ENCODE results near the gene ZMAT5. TPM values are rescaled to one million over a fixed set of nuclear protein-coding genes. Genes with fewer than 3 reads are reported as not detected.

The ZMAT5 gene
- total RNA-seq, 2 experiments from 2014 or later = 19.2 to 25.1 TPM

DNA sequence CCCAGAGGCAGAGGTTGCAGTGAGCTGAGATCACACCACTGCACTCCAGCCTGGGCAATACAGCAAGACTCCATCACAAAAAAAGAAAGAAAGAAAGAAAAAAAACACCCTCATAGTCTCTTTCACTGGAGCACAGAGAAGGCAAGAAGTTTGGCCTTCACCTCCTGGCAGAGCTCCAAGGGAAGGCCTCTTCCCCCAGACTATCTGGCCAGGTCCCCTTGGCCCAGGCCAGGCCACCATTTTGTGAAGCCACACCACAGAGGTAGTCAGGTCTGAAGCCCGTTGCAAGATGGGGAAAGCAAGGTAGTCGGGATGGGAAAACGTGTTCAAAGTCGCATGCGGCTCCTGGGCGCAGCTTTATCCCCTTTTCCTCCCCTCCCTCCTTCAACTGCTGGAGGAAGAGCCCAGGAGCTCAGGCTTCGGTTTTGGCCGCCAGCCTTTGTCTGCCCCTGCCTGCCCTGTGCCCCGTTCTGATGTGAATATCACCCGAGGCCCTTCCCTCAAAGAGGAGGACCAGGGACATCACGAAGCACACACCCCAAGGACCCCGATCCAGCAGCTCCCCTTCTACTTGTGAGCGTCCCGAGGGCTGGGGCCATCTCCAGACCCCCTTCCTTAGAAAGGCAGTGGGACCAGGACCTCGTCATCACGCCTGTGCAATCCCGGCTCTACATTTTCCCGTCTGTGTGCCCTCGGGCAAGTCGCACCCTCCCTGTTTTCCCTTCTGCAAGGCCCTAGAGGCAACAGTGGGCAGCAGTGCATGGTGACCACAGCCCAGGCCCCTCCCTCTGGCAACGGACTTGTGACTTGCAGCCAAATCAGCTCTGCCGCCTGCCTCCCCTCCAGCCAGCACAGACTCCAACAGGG lies 29.3 kb downstream of the ZMAT5 start:
- Mint-ChIP-seq H3K9me3 (ENCODE audit: low read depth) (no peaks in the 10 kb centered on the region), H3K4me1 (no peaks in the 10 kb centered on the region), H3K27me3 (no peaks in the 10 kb centered on the region), H3K4me3 (no peak overlapping the region), H3K36me3 (ENCODE audit: low read depth) (peaks cover 2% of the 10 kb centered on the region), H3K27ac (no peak overlapping the region)
- ATAC-seq (no peak), DNase-seq (no peak)
- CTCF ChIA-PET = interaction anchor here (0.7 kb wide), 1 partner anchor 46 kb away, joined by 3 read pairs; no protein-coding TSS in a partner anchor
- intact Hi-C loops (cut with DNase I, micrococcal nuclease) = no loop called here
- POLR2A ChIA-PET = no interaction called here

DNA sequence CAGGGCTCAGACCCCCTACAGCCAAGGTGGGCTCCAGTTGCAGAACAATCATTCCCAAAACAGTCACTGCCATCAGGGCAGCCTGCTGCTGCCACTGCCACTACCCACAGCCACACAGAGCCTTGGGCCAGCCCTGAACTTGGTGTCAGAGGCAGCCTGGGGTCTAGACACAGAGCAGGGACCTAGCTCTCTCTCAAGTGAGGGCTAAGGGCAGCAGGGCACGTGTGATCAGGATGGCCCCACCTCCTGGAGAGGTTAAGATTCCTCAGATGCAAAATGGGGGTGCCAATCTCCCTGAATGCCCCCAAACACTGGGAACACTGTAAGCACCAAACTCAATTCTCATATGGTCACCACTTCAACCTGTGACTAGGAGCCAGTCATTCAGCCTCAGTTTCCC lies 31.4 kb downstream of the ZMAT5 start:
- intact Hi-C loops (cut with DNase I, micrococcal nuclease) = no loop called here
- Mint-ChIP-seq H3K4me1 (no peaks in the 10 kb centered on the region), H3K36me3 (ENCODE audit: low read depth) (no peaks in the 10 kb centered on the region), H3K27me3 (no peaks in the 10 kb centered on the region), H3K4me3 (no peak overlapping the region), H3K27ac (no peak overlapping the region), H3K9me3 (ENCODE audit: low read depth) (no peaks in the 10 kb centered on the region)
- ChIA-PET POLR2A (no interaction called here), CTCF (no interaction called here)
- no peak for DNase-seq
- no peak for ATAC-seq

DNA sequence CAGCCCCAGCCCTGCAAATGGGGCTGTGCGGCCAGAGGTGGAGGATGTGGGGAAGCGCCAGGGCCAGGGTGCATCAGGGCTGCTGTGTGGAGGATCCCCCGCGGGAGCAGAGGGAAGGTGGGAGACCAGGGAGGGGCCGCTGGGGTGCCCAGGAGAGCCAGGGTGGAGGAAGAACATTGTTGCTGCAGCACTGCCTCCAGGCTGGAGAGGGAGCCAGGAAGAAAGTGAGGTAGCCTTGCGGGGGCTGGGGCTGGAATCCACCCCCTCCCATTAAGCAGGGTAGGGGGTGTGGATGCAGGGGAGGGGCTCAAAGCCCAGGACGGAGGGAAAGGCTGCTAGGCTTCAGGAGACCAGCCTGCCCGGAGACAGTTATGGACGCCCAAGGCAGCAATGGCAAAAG lies 32.0 kb downstream of the ZMAT5 start:
- Mint-ChIP-seq H3K9me3 (ENCODE audit: low read depth) (no peaks in the 10 kb centered on the region), H3K4me3 (no peak overlapping the region), H3K27ac (no peak overlapping the region), H3K27me3 (no peaks in the 10 kb centered on the region), H3K36me3 (ENCODE audit: low read depth) (no peaks in the 10 kb centered on the region), H3K4me1 (no peaks in the 10 kb centered on the region)
- ATAC-seq (no peak), DNase-seq (no peak)
- ChIA-PET CTCF (no interaction called here), POLR2A (no interaction called here)
- intact Hi-C loops (cut with DNase I, micrococcal nuclease) = no loop called here

DNA sequence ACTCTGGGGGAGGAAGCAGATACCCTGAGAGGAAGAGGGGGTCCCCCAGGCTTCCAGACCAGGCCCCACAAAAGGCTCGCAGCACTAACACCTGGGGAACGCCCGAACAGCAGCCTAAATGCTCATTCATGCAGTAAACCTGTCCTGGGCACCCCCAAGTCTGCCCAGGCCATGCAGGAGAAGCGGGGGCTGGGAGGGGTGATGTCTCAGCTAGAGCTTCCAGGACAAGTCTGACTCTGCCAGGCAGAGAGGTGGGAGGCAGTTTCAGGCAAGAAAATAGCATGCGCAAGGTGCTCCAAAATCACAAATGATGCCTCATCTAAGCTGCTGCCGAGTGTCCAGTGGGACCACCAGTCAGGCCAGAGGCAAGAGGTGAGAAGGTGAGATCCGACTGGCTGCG lies 32.4 kb downstream of the ZMAT5 start:
- Mint-ChIP-seq H3K27ac (no peak overlapping the region), H3K9me3 (ENCODE audit: low read depth) (no peaks in the 10 kb centered on the region), H3K4me1 (no peaks in the 10 kb centered on the region), H3K4me3 (no peak overlapping the region), H3K36me3 (ENCODE audit: low read depth) (no peaks in the 10 kb centered on the region), H3K27me3 (no peaks in the 10 kb centered on the region)
- DNase-seq (no peak), ATAC-seq (no peak)
- ChIA-PET POLR2A (no interaction called here), CTCF (interaction anchor here (0.7 kb wide), 1 partner anchor 272 kb away, joined by 3 read pairs; no protein-coding TSS in a partner anchor)
- intact Hi-C loops (cut with DNase I, micrococcal nuclease) = no loop called here

DNA sequence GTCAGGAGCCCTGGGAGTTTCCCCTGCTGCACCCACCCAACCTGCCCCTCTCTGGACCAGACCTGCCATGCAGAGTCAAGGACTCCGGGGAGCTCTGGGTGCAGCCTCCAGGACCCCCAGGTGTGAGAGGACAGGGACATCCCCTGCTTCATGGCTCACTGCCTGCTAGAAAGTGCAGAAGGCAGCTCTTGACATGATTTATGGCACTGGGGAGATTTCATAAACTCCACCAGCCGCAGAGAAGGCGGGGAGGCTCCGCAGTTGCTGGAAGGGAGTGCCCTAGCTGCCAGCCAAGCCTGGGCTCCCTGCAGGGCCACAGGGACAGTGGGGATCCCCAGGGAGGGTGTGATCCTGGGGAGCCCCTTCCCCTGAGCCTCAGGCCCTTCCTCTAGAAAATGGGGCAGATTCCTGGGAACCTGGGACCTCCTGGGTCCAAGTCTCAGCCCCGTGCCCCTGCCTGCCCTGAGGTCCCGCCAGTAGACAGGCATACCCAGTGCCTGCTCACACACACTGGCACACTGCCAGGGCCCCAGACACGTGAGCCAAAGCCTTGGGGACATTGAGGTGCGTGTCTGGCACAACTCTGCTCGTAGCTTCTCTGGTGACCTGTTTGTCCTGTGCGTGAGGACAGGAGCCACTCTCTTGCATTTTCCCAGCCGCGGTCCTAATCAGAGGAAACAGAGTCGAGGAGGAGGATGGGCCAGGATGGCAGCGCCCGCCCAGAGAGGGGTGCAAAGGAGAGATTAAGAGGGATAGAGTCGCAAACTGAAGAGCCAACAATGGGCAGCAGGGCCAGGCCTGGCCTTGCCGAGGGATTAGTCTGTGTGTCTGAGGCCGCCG lies 33.2 kb downstream of the ZMAT5 start:
- H3K9me3 Mint-ChIP-seq (ENCODE audit: low read depth) = no peaks in the 10 kb centered on the region
- intact Hi-C loops (cut with DNase I, micrococcal nuclease) = no loop called here
- H3K36me3 Mint-ChIP-seq (ENCODE audit: low read depth) = no peaks in the 10 kb centered on the region
- ChIA-PET POLR2A (no interaction called here), CTCF (interaction anchor here (0.7 to 1.0 kb wide), 2 partner anchors 269 to 273 kb away, joined by 3 read pairs; no protein-coding TSS in a partner anchor)
- no peaks in the 10 kb centered on the region for H3K27me3 Mint-ChIP-seq
- H3K4me1 Mint-ChIP-seq = no peaks in the 10 kb centered on the region
- DNase-seq (no peak), ATAC-seq (no peak)
- no peak overlapping the region for H3K27ac Mint-ChIP-seq
- no peak overlapping the region for H3K4me3 Mint-ChIP-seq

DNA sequence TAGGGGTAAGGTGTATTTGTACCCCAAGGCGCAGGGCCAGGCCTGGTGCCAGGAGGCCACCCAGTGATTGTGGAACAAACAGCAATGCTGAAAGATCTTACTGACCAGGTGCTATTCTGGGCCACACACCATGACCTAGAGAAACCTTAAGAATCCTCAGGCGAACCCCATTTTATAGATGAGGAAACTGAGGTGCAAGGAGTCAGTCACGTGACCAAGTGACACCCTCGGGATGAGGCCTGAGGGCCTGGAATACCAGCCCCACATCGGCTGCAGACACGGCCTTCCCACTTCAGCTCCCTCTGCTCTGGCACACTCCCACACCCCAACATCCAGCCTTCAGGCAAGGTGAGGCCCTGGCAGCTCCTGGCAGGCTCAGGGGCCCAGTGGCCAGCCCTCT lies 33.9 kb downstream of the ZMAT5 start:
- POLR2A ChIA-PET = no interaction called here
- Mint-ChIP-seq H3K4me1 (no peaks in the 10 kb centered on the region), H3K9me3 (ENCODE audit: low read depth) (no peaks in the 10 kb centered on the region), H3K4me3 (no peak overlapping the region), H3K27ac (no peak overlapping the region), H3K27me3 (no peaks in the 10 kb centered on the region), H3K36me3 (ENCODE audit: low read depth) (no peaks in the 10 kb centered on the region)
- DNase-seq (no peak), ATAC-seq (no peak)
- intact Hi-C loops (cut with DNase I, micrococcal nuclease) = no loop called here
- CTCF ChIA-PET = interaction anchor here (1.0 kb wide), 1 partner anchor 270 kb away, joined by 3 read pairs; no protein-coding TSS in a partner anchor

DNA sequence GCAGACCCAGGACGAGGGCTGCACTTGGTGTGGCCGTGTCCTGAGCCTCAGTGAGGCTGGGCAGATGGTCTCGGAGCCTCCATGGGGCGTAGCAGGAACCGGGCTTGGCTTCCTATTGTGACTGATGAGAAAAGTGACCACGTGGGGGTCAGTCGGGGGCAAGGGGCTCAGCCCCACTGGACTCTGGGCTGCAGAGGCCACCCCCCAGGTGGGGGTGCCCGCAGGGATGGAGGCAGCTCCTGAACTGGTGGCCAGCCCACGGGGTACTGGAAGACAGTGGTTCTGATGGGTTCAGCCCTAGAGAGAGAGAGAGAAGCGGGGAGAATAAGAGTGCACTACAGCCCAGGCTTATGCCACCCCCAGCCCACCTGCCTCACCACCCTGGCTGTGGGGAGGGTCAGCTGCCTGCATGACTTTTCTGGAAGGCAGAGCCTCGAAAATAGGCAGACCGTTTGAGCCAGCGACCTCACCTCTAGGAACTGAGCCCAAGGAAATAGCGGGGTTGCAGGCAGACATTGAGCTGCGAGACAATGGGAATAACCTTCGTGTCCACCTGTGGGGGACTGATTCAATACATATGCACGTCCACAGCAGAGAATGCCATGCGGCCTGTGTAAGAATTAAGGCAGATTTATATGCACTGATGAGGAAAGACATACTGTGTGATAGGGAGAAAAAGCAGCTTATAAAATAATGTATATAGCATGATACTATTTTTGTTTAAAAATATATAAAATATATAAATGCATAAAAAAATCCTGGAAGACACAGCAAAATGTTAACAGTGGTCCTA lies 35.6 kb downstream of the ZMAT5 start:
- H3K9me3 Mint-ChIP-seq (ENCODE audit: low read depth) = no peaks in the 10 kb centered on the region
- H3K4me3 Mint-ChIP-seq = no peak overlapping the region
- ATAC-seq (no peak), DNase-seq (no peak)
- intact Hi-C loops (cut with DNase I, micrococcal nuclease) = no loop called here
- POLR2A ChIA-PET = no interaction called here
- H3K27me3 Mint-ChIP-seq = no peaks in the 10 kb centered on the region
- CTCF ChIA-PET = interaction anchor here (0.6 to 1.0 kb wide), 2 partner anchors 17 to 75 kb away, joined by 3 read pairs; no protein-coding TSS in a partner anchor
- H3K36me3 Mint-ChIP-seq (ENCODE audit: low read depth) = no peaks in the 10 kb centered on the region
- no peak overlapping the region for H3K27ac Mint-ChIP-seq
- H3K4me1 Mint-ChIP-seq = no peaks in the 10 kb centered on the region

DNA sequence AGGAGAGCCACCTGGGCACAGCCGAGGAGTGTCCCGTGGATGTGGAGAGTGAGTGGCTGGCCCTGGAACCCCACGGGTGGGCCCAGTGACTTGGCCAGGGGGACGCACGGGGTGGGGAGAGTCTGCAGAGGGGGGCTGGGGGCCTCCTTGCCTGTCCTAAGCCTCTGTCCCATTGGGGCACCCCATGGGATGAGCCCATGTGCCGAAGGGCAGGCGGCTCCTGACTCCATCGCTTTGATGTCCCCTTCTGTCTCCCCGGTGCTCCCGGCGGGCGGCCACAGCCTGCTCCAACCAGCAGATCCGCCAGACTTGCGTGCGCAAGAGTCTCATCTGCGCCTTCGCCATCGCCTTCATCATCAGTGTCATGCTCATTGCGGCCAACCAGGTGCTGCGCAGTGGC lies 37.6 kb downstream of the ZMAT5 start:
- DNase-seq (no peak), ATAC-seq (no peak)
- H3K4me3 Mint-ChIP-seq = no peak overlapping the region
- intact Hi-C loops (cut with DNase I, micrococcal nuclease) = loop anchor here (10.0 kb wide), 2 partner anchors 276 to 356 kb away; partner anchors contain the start of gene HORMAD2 (in 1 of the 2)
- ChIA-PET POLR2A (no interaction called here), CTCF (no interaction called here)
- no peaks in the 10 kb centered on the region for H3K27me3 Mint-ChIP-seq
- H3K4me1 Mint-ChIP-seq = no peaks in the 10 kb centered on the region
- no peaks in the 10 kb centered on the region for H3K36me3 Mint-ChIP-seq (ENCODE audit: low read depth)
- no peak overlapping the region for H3K27ac Mint-ChIP-seq
- H3K9me3 Mint-ChIP-seq (ENCODE audit: low read depth) = no peaks in the 10 kb centered on the region

DNA sequence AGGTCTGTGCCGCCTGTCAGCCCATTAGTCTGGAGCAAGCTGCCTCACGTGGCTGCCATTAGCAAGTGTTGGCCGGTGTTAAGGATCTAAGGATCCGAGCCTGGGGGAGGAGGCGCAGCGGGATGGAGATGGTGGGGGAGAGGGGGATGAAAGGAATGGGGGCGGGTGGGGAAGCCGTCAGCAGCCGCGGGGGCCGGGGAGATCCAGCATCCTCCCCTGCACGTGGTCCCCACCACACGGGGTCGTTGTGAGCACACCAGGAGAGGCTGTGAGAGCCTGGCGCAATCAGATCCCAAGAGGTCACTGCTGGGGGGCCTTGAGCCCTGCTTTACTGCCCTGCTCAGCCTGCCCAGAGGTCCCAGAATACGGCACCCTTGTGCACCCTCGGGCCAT lies 39.7 kb downstream of the ZMAT5 start:
- intact Hi-C loops (cut with DNase I, micrococcal nuclease) = loop anchor here (10.0 kb wide), 2 partner anchors 278 to 358 kb away; partner anchors contain the start of gene HORMAD2 (in 1 of the 2)
- Mint-ChIP-seq H3K36me3 (ENCODE audit: low read depth) (no peaks in the 10 kb centered on the region), H3K4me3 (no peak overlapping the region), H3K27me3 (no peaks in the 10 kb centered on the region), H3K9me3 (ENCODE audit: low read depth) (no peaks in the 10 kb centered on the region), H3K27ac (no peak overlapping the region), H3K4me1 (no peaks in the 10 kb centered on the region)
- ChIA-PET POLR2A (no interaction called here), CTCF (no interaction called here)
- ATAC-seq (peak; percentile 44), DNase-seq (peak; percentile 54)

DNA sequence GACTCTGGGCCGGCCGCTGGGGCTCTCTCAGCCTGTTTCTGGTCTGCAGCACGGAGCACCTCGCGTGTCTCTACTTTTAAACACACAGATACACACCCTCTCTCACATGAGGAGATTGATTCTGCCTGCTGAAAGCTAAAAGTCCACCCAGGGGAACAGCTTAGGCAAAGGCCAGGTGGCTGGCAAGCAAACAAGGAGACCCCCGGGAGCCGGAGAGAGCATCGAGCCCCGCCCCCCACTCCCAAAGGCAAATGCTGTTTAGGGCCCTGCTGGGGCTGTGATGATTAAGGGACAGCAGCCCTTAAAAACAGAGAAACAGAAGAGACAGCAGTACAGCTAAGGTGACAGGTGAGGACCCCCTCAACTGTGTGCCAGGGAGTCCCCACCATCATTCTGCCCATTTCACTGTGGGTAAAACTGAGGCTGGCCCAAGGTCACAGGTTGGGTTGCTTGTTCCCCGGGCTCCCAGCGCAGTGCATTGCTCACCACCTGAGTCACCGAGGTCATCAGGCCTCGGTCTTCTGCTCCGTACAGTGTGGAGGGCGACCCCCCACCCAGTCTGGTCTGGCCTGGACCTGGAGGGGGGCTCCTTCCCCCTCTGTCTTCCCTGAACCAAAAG lies 40.2 kb downstream of the ZMAT5 start:
- Mint-ChIP-seq H3K9me3 (ENCODE audit: low read depth) (no peaks in the 10 kb centered on the region), H3K27ac (no peak overlapping the region), H3K27me3 (peaks cover under 1% of the 10 kb centered on the region), H3K4me3 (no peak overlapping the region), H3K4me1 (no peaks in the 10 kb centered on the region), H3K36me3 (ENCODE audit: low read depth) (no peaks in the 10 kb centered on the region)
- ATAC-seq (no peak), DNase-seq (no peak)
- POLR2A ChIA-PET = no interaction called here
- CTCF ChIA-PET = no interaction called here
- intact Hi-C loops (cut with DNase I, micrococcal nuclease) = loop anchor here (10.0 kb wide), 2 partner anchors 278 to 358 kb away; partner anchors contain the start of gene HORMAD2 (in 1 of the 2)

DNA sequence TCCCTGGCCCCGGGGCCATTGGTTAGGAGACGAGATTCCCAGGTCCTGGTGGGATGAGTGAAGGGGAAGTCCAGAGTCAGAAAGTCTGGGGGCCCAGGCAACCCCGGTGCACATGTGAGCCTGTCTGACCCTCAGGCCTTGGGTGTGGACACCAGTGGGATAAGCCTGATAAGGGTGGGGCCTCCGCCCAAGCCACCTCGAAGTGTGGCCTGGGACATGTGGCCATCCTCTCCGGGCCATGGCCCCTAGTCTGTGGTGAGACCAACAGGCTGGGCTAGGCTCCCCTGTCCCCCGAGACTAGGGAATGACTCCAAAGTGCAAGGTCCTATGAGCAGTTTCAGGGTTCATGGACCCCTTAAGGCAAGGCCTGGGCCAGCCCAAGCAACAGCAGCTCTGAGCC lies 40.7 kb downstream of the ZMAT5 start:
- ChIA-PET POLR2A (no interaction called here), CTCF (no interaction called here)
- ATAC-seq = no peak
- Mint-ChIP-seq H3K27ac (no peak overlapping the region), H3K4me3 (no peak overlapping the region), H3K36me3 (ENCODE audit: low read depth) (no peaks in the 10 kb centered on the region), H3K9me3 (ENCODE audit: low read depth) (no peaks in the 10 kb centered on the region), H3K27me3 (peaks cover 5% of the 10 kb centered on the region), H3K4me1 (no peaks in the 10 kb centered on the region)
- intact Hi-C loops (cut with DNase I, micrococcal nuclease) = loop anchor here (10.0 kb wide), 2 partner anchors 279 to 359 kb away; partner anchors contain the start of gene HORMAD2 (in 1 of the 2)
- no peak for DNase-seq
